Loucy (cell line): ENCODE results near the gene FADS1.

Experiments
- EZH2phosphoT487 ChIP-seq: fragments of 200-600 bp; IDR thresholded peaks from 2 replicates; pipeline ENCODE4 v1.6.1; 2018; ENCODE audit warnings: antibody characterized with exemption, mild to moderate bottlenecking, moderate library complexity, borderline replicate concordance
- TF ChIP-seq, protein P1 (sequence below): fragments of 200-600 bp; sonication (generic); conservative IDR thresholded peaks from 2 replicates; pipeline ENCODE4 v1.5.1; 2014; ENCODE audit warnings: mild to moderate bottlenecking, antibody characterized with exemption, low read length

GRCh38 chr11:61773356-61773755, 43.4 kb downstream of the FADS1 start:
- TF ChIP-seq, protein P1, sequence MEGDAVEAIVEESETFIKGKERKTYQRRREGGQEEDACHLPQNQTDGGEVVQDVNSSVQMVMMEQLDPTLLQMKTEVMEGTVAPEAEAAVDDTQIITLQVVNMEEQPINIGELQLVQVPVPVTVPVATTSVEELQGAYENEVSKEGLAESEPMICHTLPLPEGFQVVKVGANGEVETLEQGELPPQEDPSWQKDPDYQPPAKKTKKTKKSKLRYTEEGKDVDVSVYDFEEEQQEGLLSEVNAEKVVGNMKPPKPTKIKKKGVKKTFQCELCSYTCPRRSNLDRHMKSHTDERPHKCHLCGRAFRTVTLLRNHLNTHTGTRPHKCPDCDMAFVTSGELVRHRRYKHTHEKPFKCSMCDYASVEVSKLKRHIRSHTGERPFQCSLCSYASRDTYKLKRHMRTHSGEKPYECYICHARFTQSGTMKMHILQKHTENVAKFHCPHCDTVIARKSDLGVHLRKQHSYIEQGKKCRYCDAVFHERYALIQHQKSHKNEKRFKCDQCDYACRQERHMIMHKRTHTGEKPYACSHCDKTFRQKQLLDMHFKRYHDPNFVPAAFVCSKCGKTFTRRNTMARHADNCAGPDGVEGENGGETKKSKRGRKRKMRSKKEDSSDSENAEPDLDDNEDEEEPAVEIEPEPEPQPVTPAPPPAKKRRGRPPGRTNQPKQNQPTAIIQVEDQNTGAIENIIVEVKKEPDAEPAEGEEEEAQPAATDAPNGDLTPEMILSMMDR, result no peak
- no peak for TF ChIP-seq EZH2phosphoT487
